ENCODE data around the gene CPA5. TPM values are rescaled to one million over a fixed set of nuclear protein-coding genes. Genes with fewer than 3 reads are reported as not detected.

CPA5 gene, protein sequence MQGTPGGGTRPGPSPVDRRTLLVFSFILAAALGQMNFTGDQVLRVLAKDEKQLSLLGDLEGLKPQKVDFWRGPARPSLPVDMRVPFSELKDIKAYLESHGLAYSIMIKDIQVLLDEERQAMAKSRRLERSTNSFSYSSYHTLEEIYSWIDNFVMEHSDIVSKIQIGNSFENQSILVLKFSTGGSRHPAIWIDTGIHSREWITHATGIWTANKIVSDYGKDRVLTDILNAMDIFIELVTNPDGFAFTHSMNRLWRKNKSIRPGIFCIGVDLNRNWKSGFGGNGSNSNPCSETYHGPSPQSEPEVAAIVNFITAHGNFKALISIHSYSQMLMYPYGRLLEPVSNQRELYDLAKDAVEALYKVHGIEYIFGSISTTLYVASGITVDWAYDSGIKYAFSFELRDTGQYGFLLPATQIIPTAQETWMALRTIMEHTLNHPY
- total RNA-seq (6.3 TPM), polyA plus RNA-seq (ENCODE audit: insufficient read depth in 1 of 8, insufficient read length in 8 of 8, low replicate concordance in 1 of 8) (1 to 10 TPM in 6 of 8 donors, under 1 TPM in 2; 0.55 to 3.8 (median 1.8) TPM)
- long read RNA-seq, donor 1: 0 reads
- long read RNA-seq, donor 2: 0 reads
- long read RNA-seq, donor 3: 0 reads
- long read RNA-seq, donor 4: 0 reads
- long read RNA-seq, donor 5: 0 reads
- long read RNA-seq, donor 6: 0 reads
- long read RNA-seq, donor 7, partial matches to known transcripts: 0 of 1 reads
- long read RNA-seq, donor 7, other reads (novel, unspliced or antisense): 0 of 1 reads
- long read RNA-seq, donor 8: 0 reads
- long read RNA-seq, donor 9: 0 reads
- long read RNA-seq, donor 10: 0 reads
- long read RNA-seq, donor 11, partial matches to known transcripts: 0 of 1 reads
- long read RNA-seq, donor 11, other reads (novel, unspliced or antisense): 0 of 1 reads

DNA sequence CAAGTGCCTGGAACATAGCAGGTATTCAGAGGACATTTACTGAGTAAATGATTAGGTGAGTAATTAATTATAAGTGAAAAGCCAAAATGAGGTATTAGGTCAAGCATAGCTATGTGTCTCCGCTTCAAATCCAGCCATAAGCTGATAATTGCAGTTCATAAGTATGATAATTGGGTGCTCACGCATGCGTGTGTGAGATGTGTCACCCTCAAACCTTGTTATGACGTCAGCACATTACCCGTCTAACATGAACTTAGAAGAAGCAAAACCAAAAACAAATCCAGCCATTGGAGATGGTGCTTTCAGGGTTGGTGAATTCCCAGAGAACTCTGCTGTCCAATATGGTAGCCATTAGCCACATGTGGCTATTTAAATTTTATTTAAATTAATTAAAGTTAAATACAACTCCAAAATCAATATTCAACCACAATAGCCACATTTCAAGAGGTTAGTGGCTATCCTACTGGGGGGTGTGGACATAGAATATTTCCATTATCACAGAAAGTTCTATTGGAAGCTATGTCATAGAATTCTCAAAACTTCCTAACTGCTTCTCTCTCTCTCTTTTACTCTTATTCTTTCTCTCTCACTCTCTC, at the start of gene CPA5:
Gene CPA5, plus strand, starts transcription at position 546 of the 596 bp plus-strand sequence. CDS start 1,670 bp downstream, outside the sequence.
- Histone ChIP-seq H3K27ac (ENCODE audit: low read length) (peak within 1 kb of the TSS; percentile 96), H3K4me3 (ENCODE audit: low read length) (no peak within 1 kb of the TSS), H3K9me3 (replicated peaks; ENCODE audit: control insufficient read depth, low read depth, low read length) (peaks cover 4% of the 10 kb centered on the region), H3K4me1 (ENCODE audit: control insufficient read depth, insufficient read depth, low read length) (peaks cover 33% of the 10 kb centered on the region), H3K27me3 (ENCODE audit: control insufficient read depth, insufficient read depth, low read length) (no peaks in the 10 kb centered on the region), H3K36me3 (ENCODE audit: control insufficient read depth, insufficient read depth, low read length) (no peaks in the 10 kb centered on the region)
- WGBS (ENCODE audit: insufficient coverage): 100% methylated on average over 1 of the region's 5 CpGs
- no peak for DNase-seq

DNA sequence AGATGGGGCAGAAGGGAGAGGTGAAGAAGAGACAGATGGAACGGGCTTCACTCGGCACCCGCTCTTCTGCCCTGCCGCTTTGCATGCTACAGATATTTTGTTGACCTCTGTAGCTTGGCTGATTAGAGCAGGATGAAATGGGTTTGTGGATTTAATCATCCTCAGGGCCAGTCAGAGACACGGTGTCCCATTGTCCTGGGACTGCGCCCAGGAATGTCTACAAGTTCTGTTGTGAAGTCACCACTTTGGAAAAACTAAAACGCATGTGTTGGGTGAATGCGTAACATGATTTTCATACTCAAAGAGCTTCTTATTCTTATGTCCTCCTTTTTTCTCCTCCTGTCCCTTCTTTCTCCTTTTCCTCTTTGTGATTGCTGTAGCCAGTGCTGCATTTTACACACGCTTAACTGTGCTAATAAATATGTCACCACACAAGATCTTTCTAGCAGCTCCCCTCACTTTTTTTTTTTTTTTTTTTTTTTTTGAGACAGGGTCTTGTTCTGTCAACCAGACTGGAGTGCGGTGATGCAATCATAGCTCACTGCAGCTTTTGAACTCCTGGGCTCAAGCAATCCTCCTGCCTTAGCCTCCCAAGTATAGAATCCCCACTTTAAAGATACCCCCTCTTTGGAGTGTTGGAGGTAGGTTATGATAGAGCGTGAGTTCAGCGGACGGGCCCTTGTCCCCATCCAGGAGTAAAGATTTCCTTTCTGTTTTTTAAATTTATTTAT, 48.2 kb upstream of the CPA5 start:
- no peaks in the 10 kb centered on the region for H3K27me3 ChIP-seq (ENCODE audit: control insufficient read depth, insufficient read depth, low read length)
- no peaks in the 10 kb centered on the region for H3K36me3 ChIP-seq (ENCODE audit: control insufficient read depth, insufficient read depth, low read length)
- H3K4me3 ChIP-seq (ENCODE audit: low read length): no peak overlapping the region
- no peak overlapping the region for H3K27ac ChIP-seq (ENCODE audit: low read length)
- peaks cover 40% of the 10 kb centered on the region for H3K4me1 ChIP-seq (ENCODE audit: control insufficient read depth, insufficient read depth, low read length)
- no peaks in the 10 kb centered on the region for H3K9me3 ChIP-seq (replicated peaks; ENCODE audit: control insufficient read depth, low read depth, low read length)
- DNase-seq: no peak
- 84% methylated on average over 6 of the region's 13 CpGs for WGBS (ENCODE audit: insufficient coverage)

DNA sequence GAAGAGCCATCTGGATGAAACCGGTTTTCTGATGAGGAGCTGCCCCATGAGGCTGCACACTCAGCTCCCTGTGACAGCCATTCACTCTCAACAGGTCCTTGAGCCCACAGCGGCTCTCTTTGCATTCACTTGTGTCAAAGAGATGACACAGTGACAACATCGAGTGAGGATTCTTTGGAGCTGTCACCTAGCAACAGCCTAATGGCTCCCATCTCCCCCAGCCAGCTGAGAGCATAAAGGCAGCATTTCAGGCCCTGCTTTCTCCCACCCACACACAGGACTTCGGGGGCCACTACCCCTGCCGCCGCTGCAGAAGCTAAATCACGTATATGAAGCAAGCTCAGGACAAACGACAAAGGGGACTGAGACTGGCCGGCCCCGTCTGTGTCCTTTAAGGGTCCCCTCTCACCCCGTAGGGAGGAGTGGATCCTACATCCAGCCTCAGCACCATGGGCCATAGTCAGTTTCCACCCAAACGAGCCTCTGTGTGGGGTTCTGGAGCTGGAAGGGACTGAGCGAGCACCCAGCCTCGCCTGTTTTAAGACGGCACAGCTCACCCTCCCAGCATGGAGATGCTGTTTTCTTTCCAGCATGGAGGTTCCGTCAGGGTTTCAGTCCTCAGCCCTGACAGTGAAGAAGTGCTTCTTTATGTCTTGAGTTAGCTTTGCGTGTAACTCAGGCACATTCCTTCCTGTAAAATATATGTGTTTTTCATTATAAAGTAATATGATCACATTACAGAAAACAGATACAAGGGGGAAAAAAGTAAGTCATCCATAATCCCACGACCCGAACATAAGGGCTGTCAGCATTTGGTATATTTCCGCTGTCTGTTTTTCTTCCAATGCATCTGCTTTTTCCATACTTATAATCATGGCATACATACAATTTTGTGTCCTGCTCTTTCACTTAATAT, 46.7 kb upstream of the CPA5 start:
- Histone ChIP-seq H3K9me3 (replicated peaks; ENCODE audit: control insufficient read depth, low read depth, low read length) (no peaks in the 10 kb centered on the region), H3K27ac (ENCODE audit: low read length) (peak overlapping the region; percentile 95), H3K36me3 (ENCODE audit: control insufficient read depth, insufficient read depth, low read length) (no peaks in the 10 kb centered on the region), H3K4me3 (ENCODE audit: low read length) (no peak overlapping the region), H3K4me1 (ENCODE audit: control insufficient read depth, insufficient read depth, low read length) (peaks cover 38% of the 10 kb centered on the region), H3K27me3 (ENCODE audit: control insufficient read depth, insufficient read depth, low read length) (no peaks in the 10 kb centered on the region)
- peak; percentile 96 for DNase-seq
- 26% methylated on average over 7 of the region's 20 CpGs for WGBS (ENCODE audit: insufficient coverage)

DNA sequence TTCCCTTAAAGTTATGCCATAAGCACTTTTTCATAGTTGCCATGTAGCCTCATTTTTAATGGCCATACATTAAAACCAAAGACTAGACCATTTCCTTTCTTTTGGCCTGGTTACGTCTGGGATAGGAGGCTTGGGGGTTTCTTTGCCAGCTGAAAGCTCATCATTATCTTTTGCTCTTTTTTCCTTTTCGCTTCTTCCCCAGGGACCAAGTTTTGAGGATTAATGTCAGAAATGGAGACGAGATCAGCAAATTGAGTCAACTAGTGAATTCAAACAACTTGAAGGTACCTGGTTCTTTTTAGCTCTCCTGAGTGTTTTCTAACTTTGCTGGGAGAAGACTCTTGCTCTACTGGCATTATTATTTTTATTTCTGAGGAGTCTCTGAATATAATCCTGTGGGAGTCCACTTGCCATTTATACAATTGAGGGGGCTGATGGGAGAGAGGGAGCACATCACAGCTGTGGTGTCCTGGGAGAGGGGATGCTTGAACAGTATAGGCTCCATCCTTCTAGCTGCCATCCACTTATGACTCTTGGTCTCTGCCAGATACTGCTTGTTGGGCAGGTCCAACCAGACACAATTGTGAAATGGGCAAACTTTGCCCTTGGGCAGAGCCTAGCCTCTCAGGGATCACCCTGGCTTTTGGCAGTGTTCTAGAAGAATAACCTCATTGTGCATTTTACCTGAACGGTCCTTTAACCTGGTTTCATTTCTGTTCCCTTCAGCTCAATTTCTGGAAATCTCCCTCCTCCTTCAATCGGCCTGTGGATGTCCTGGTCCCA, 45.9 kb upstream of the CPA5 start:
- Histone ChIP-seq H3K27ac (ENCODE audit: low read length) (peak overlapping the region; percentile 95), H3K9me3 (replicated peaks; ENCODE audit: control insufficient read depth, low read depth, low read length) (no peaks in the 10 kb centered on the region)
- 30% methylated on average over 2 of the region's 5 CpGs for WGBS (ENCODE audit: insufficient coverage)

DNA sequence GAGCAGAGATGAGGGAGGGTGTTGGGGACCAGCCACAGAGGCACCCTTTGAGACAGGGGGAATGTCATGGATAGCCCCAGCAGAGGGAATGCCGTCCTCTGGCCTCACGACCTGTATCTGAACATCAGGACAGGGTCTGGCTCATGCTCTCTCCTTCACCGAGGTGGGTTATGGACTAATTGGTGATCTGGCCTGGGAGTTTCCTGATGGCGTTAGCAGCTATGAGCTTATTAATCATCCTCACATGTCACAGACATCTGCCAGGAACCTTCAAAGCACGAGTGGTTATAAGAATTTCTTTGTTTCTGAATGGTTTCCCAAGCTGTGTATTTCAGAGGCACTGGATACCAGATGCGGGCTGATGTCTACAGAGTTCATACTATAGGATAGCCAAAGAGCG, 44.8 kb upstream of the CPA5 start:
- DNase-seq: peak; percentile 88

More for the DNA sequence above, 45.9 kb upstream of the CPA5 start:
- H3K4me1 ChIP-seq (ENCODE audit: control insufficient read depth, insufficient read depth, low read length): peaks cover 34% of the 10 kb centered on the region
- no peaks in the 10 kb centered on the region for H3K27me3 ChIP-seq (ENCODE audit: control insufficient read depth, insufficient read depth, low read length)
- no peaks in the 10 kb centered on the region for H3K36me3 ChIP-seq (ENCODE audit: control insufficient read depth, insufficient read depth, low read length)
- DNase-seq: no peak
- no peak overlapping the region for H3K4me3 ChIP-seq (ENCODE audit: low read length)

DNA sequence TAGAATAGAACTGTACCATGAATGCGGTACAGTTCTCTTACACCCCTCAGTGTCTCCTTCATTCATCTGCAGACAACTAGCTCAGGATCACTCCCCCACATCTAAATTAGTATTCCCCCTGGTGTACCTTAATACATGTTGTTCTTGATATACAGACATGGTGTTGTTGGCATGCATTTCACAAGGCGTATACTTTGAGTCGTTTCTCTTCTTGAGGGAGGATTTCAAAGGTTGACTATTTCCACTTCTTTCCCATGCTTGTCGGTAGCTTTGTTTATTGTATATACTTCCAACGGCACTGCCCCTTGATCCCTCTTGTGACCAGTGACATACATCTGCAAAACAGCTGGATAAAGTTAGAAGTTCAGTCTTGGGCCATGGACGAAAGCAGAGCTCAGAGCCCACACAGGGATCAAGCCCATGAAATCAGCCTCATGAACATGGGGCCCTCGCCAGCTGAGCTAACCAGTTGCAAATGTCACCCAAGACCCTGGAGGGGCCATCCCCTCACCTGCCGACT, 43.1 kb upstream of the CPA5 start:
- Histone ChIP-seq H3K9me3 (replicated peaks; ENCODE audit: control insufficient read depth, low read depth, low read length) (no peaks in the 10 kb centered on the region), H3K4me3 (ENCODE audit: low read length) (no peak overlapping the region), H3K27me3 (ENCODE audit: control insufficient read depth, insufficient read depth, low read length) (no peaks in the 10 kb centered on the region), H3K36me3 (ENCODE audit: control insufficient read depth, insufficient read depth, low read length) (no peaks in the 10 kb centered on the region), H3K27ac (ENCODE audit: low read length) (no peak overlapping the region), H3K4me1 (ENCODE audit: control insufficient read depth, insufficient read depth, low read length) (peaks cover 39% of the 10 kb centered on the region)
- DNase-seq: no peak
- WGBS (ENCODE audit: insufficient coverage): 41% methylated on average over 3 of the region's 8 CpGs

More for the DNA sequence above, 44.8 kb upstream of the CPA5 start:
- Histone ChIP-seq H3K9me3 (replicated peaks; ENCODE audit: control insufficient read depth, low read depth, low read length) (no peaks in the 10 kb centered on the region), H3K36me3 (ENCODE audit: control insufficient read depth, insufficient read depth, low read length) (no peaks in the 10 kb centered on the region), H3K27me3 (ENCODE audit: control insufficient read depth, insufficient read depth, low read length) (no peaks in the 10 kb centered on the region), H3K27ac (ENCODE audit: low read length) (peak overlapping the region; percentile 95), H3K4me3 (ENCODE audit: low read length) (no peak overlapping the region), H3K4me1 (ENCODE audit: control insufficient read depth, insufficient read depth, low read length) (peaks cover 31% of the 10 kb centered on the region)
- WGBS (ENCODE audit: insufficient coverage): 22% methylated on average over 2 of the region's 7 CpGs

DNA sequence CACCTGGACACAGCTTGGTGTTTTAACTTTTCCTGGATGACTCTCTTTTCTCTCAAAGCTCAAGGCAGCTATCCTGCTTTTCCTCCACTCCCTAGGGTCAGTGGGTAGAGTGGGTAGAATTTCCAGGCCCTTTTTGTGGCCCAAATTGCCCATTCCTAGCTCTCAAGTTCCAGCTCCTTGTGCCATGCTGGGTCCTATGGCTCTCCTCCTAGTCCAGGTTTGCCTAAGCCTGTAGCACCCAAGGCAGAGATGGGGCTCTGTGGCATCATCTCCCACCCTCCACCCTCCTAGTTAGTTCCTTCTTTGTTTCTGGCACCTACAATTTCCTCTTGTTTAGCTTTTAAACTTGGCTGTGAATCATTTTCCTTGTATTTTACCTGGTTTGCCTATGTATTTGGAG, 42.0 kb upstream of the CPA5 start:
- no peak overlapping the region for H3K27ac ChIP-seq (ENCODE audit: low read length)
- no peak overlapping the region for H3K4me3 ChIP-seq (ENCODE audit: low read length)
- no peaks in the 10 kb centered on the region for H3K36me3 ChIP-seq (ENCODE audit: control insufficient read depth, insufficient read depth, low read length)
- peaks cover 31% of the 10 kb centered on the region for H3K4me1 ChIP-seq (ENCODE audit: control insufficient read depth, insufficient read depth, low read length)
- DNase-seq: no peak
- no peaks in the 10 kb centered on the region for H3K9me3 ChIP-seq (replicated peaks; ENCODE audit: control insufficient read depth, low read depth, low read length)
- no peaks in the 10 kb centered on the region for H3K27me3 ChIP-seq (ENCODE audit: control insufficient read depth, insufficient read depth, low read length)

DNA sequence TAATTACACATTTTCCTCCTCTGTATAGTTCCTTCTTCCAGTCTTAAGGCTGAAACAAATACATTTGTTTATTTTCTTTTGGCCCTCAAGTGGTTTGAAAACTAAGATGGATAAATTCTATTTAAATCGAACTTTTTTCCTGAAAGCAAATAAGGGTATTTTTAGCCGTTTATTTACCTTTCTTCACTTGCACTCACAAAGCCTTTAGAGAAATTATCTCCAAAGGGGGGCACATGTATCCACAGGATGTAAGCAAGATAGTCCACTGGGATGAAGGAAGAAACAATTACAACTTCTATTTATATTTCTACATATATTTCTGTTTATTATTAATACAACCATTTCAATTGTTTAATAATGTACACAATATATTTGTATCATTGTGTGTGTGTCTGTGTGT, 41.5 kb upstream of the CPA5 start:
- no peak for DNase-seq
- no peaks in the 10 kb centered on the region for H3K27me3 ChIP-seq (ENCODE audit: control insufficient read depth, insufficient read depth, low read length)
- no peaks in the 10 kb centered on the region for H3K36me3 ChIP-seq (ENCODE audit: control insufficient read depth, insufficient read depth, low read length)
- H3K9me3 ChIP-seq (replicated peaks; ENCODE audit: control insufficient read depth, low read depth, low read length): no peaks in the 10 kb centered on the region
- H3K4me1 ChIP-seq (ENCODE audit: control insufficient read depth, insufficient read depth, low read length): peaks cover 27% of the 10 kb centered on the region
- H3K27ac ChIP-seq (ENCODE audit: low read length): no peak overlapping the region
- no peak overlapping the region for H3K4me3 ChIP-seq (ENCODE audit: low read length)
- no CpG with 5 or more reads among the region's 2 CpGs for WGBS (ENCODE audit: insufficient coverage)
